Kidney glomerular epithelial cell (primary cell): ENCODE measurements around the gene HENMT1.
"Not testable (repeated sequence)": the region's sequence is repeated elsewhere in the genome, so short reads cannot be mapped to it uniquely, and the experiment has no call there.

Experiments
- DNase-seq: peaks from one replicate; lab custom pipeline; 2025; lab: John Stamatoyannopoulos, UW

Gene HENMT1

GRCh38 chr1:108661030-108661609, at the start of gene HENMT1:
TSS of gene HENMT1 (minus strand) at chr1:108661093. CDS start at chr1:108659884, 1,209 bp downstream.
- DNase-seq = no peak

- DNase-seq = no peak
Observed at GRCh38 chr1:108708691-108709660, 48.1 kb upstream of the HENMT1 start.

- no peak for DNase-seq
Observed at GRCh38 chr1:108706643-108707042, 45.8 kb upstream of the HENMT1 start.

- DNase-seq = peak; percentile 80
Observed at GRCh38 chr1:108704496-108704895, 43.6 kb upstream of the HENMT1 start.

- DNase-seq = no peak
Observed at GRCh38 chr1:108703939-108704338, 43.0 kb upstream of the HENMT1 start.

- DNase-seq = not testable (repeated sequence)
Observed at GRCh38 chr1:108702109-108702508, 41.2 kb upstream of the HENMT1 start.

GRCh38 chr1:108701176-108701849, 40.4 kb upstream of the HENMT1 start:
- no peak for DNase-seq

GRCh38 chr1:108699375-108700332, 38.8 kb upstream of the HENMT1 start:
- DNase-seq = no peak

- DNase-seq = no peak
Observed at GRCh38 chr1:108695535-108695934, 34.6 kb upstream of the HENMT1 start.

- no peak for DNase-seq
Observed at GRCh38 chr1:108692724-108693655, 32.1 kb upstream of the HENMT1 start.

GRCh38 chr1:108691942-108692723, 31.2 kb upstream of the HENMT1 start, which contains the start of gene PRPF38B:
TSS of gene PRPF38B (plus strand) at chr1:108692310. CDS start at chr1:108692592, 282 bp downstream.
- DNase-seq = peak; percentile 75

GRCh38 chr1:108691128-108691941, 30.4 kb upstream of the HENMT1 start:
- DNase-seq = no peak

GRCh38 chr1:108686614-108687313, 25.9 kb upstream of the HENMT1 start:
- DNase-seq = no peak

GRCh38 chr1:108685529-108685928, 24.6 kb upstream of the HENMT1 start:
- DNase-seq = no peak

- peak; percentile 15 for DNase-seq
Observed at GRCh38 chr1:108681701-108682100, 20.8 kb upstream of the HENMT1 start.

- DNase-seq = no peak
Observed at GRCh38 chr1:108679586-108680213, 18.8 kb upstream of the HENMT1 start.

- DNase-seq = no peak
Observed at GRCh38 chr1:108678706-108679105, 17.8 kb upstream of the HENMT1 start.
